HEK293 (cell line): ENCODE results near the gene PHYHD1.

ENCODE experiments used
- CTCF ChIA-PET: fragments of 350-600 bp; formaldehyde crosslinking; extraction: SDS; loops from one replicate; lab custom pipeline; 2021; ENCODE audit warnings: antibody characterized with exemption; lab: Yijun Ruan, JAX
- POLR2A ChIA-PET: fragments of 300-600 bp; formaldehyde crosslinking; extraction: SDS; loops from one replicate; lab custom pipeline; 2020; ENCODE audit warnings: antibody characterized with exemption, inconsistent platforms; lab: Yijun Ruan, JAX
- H3K27ac ChIP-seq: fragments of 200-500 bp; sonication (Bioruptor generic); 2 replicates; pipeline ENCODE4 v1.5.1; 2014; ENCODE audit warnings: low read depth, low read length, control low read depth, inconsistent platforms; ENCODE audit errors: extremely low read depth
- H3K36me3 ChIP-seq, 2 experiments: fragments of 200-500 bp in 1 of 2; sonication (Bioruptor generic) in 1 of 2; 1 replicate in 1 of 2; 2 replicates in 1 of 2; pipeline ENCODE4 v1.5.1; 2014 to 2017; ENCODE audit warnings: inconsistent platforms in 2 of 2, low read length in 2 of 2; ENCODE audit not compliant: control insufficient read depth in 2 of 2, insufficient read depth in 1 of 2
- H3K4me1 ChIP-seq: fragments of 200-500 bp; sonication (Bioruptor generic); 2 replicates; pipeline ENCODE4 v1.5.1; 2014; ENCODE audit warnings: mild to moderate bottlenecking, low read length, inconsistent platforms; ENCODE audit not compliant: control insufficient read depth, insufficient read depth
- H3K4me3 ChIP-seq: 2 replicates; pipeline ENCODE4 v1.5.1; 2011; ENCODE audit warnings: low read depth, mild to moderate bottlenecking, control low read depth, low read length, moderate library complexity
- H3K9me3 ChIP-seq: fragments of 200-500 bp; sonication (Bioruptor generic); 2 replicates; pipeline ENCODE4 v1.5.1; 2014; ENCODE audit warnings: low read depth, low read length, inconsistent platforms; ENCODE audit not compliant: control insufficient read depth, insufficient read depth
- GLIS1 ChIP-seq: fragments of 450-650 bp; formaldehyde crosslinking; IDR thresholded peaks from 2 replicates; pipeline ENCODE4 v1.5.1; 2016; ENCODE audit warnings: missing biosample characterization, missing genetic modification characterization
- IKZF3 ChIP-seq: fragments of 450-650 bp; IDR thresholded peaks from 2 replicates; pipeline ENCODE4 v1.5.0; 2018; ENCODE audit warnings: missing biosample characterization, mild to moderate bottlenecking, missing genetic modification characterization, moderate library complexity
- KLF8 ChIP-seq: fragments of 450-650 bp; formaldehyde crosslinking; IDR thresholded peaks from 2 replicates; pipeline ENCODE4 v1.5.1; 2016; ENCODE audit warnings: missing biosample characterization, missing genetic modification characterization
- MEIS1 ChIP-seq: sonication (generic); formaldehyde crosslinking; IDR thresholded peaks from 2 replicates; pipeline ENCODE4 v1.8.1; 2022; ENCODE audit warnings: missing genetic modification reagents, mild to moderate bottlenecking, borderline replicate concordance
- MYNN ChIP-seq: fragments of 450-650 bp; formaldehyde crosslinking; IDR thresholded peaks from 2 replicates; pipeline ENCODE4 v1.5.1; 2016; ENCODE audit warnings: missing biosample characterization, missing genetic modification characterization, borderline replicate concordance
- OSR2 ChIP-seq: fragments of 450-650 bp; formaldehyde crosslinking; IDR thresholded peaks from 2 replicates; pipeline ENCODE4 v1.5.1; 2016; ENCODE audit warnings: missing biosample characterization, missing genetic modification characterization
- PRDM10 ChIP-seq: fragments of 450-650 bp; formaldehyde crosslinking; IDR thresholded peaks from 2 replicates; pipeline ENCODE4 v1.5.1; 2016; ENCODE audit warnings: missing biosample characterization, missing genetic modification characterization
- PRDM6 ChIP-seq: fragments of 450-650 bp; formaldehyde crosslinking; IDR thresholded peaks from 2 replicates; pipeline ENCODE4 v1.5.1; 2017; ENCODE audit warnings: missing biosample characterization, missing genetic modification characterization
- SALL2 ChIP-seq: fragments of 450-650 bp; formaldehyde crosslinking; IDR thresholded peaks from 2 replicates; pipeline ENCODE4 v1.5.0; 2017; ENCODE audit warnings: missing biosample characterization, mild to moderate bottlenecking, missing genetic modification characterization, borderline replicate concordance
- SCRT1 ChIP-seq: fragments of 450-650 bp; formaldehyde crosslinking; IDR thresholded peaks from 2 replicates; pipeline ENCODE4 v1.5.1; 2016; ENCODE audit warnings: missing biosample characterization, missing genetic modification characterization, borderline replicate concordance
- SCRT2 ChIP-seq: fragments of 450-650 bp; formaldehyde crosslinking; IDR thresholded peaks from 2 replicates; pipeline ENCODE4 v1.5.1; 2016; ENCODE audit warnings: missing biosample characterization, missing genetic modification characterization
- SP2 ChIP-seq: fragments of 450-650 bp; formaldehyde crosslinking; IDR thresholded peaks from 2 replicates; pipeline ENCODE4 v1.5.1; 2016; ENCODE audit warnings: missing biosample characterization, missing genetic modification characterization
- ZBTB48 ChIP-seq: fragments of 450-650 bp; formaldehyde crosslinking; IDR thresholded peaks from 2 replicates; pipeline ENCODE4 v1.5.1; 2016; ENCODE audit warnings: missing biosample characterization, missing genetic modification characterization
- ZNF174 ChIP-seq: fragments of 450-650 bp; formaldehyde crosslinking; IDR thresholded peaks from 2 replicates; pipeline ENCODE4 v1.5.0; 2017; ENCODE audit warnings: missing biosample characterization, mild to moderate bottlenecking, missing genetic modification characterization
- ZNF184 ChIP-seq: fragments of 450-650 bp; IDR thresholded peaks from 2 replicates; pipeline ENCODE4 v1.5.1; 2018; ENCODE audit warnings: missing biosample characterization, mild to moderate bottlenecking, missing genetic modification characterization
- ZNF2 ChIP-seq: fragments of 450-650 bp; formaldehyde crosslinking; IDR thresholded peaks from 2 replicates; pipeline ENCODE4 v1.5.1; 2016; ENCODE audit warnings: missing biosample characterization, missing genetic modification characterization
- ZNF211 ChIP-seq: fragments of 450-650 bp; formaldehyde crosslinking; IDR thresholded peaks from 2 replicates; pipeline ENCODE4 v1.5.1; 2016; ENCODE audit warnings: low read depth, missing biosample characterization, missing genetic modification characterization
- ZNF341 ChIP-seq: fragments of 450-650 bp; formaldehyde crosslinking; IDR thresholded peaks from 2 replicates; pipeline ENCODE4; 2016; ENCODE audit warnings: low read depth, missing biosample characterization, missing genetic modification characterization
- ZNF362 ChIP-seq: fragments of 450-650 bp; formaldehyde crosslinking; IDR thresholded peaks from 2 replicates; pipeline ENCODE4 v1.5.1; 2016; ENCODE audit warnings: missing biosample characterization, missing genetic modification characterization
- ZNF366 ChIP-seq: fragments of 450-650 bp; formaldehyde crosslinking; conservative IDR thresholded peaks from 2 replicates; pipeline ENCODE4 v1.5.1; 2016; ENCODE audit warnings: missing biosample characterization, missing genetic modification characterization
- ZNF391 ChIP-seq: fragments of 450-650 bp; formaldehyde crosslinking; IDR thresholded peaks from 2 replicates; pipeline ENCODE4 v1.5.1; 2016; ENCODE audit warnings: low read depth, missing biosample characterization, missing genetic modification characterization, borderline replicate concordance
- ZNF473 ChIP-seq: fragments of 450-650 bp; formaldehyde crosslinking; IDR thresholded peaks from 2 replicates; pipeline ENCODE4 v1.5.1; 2017; ENCODE audit warnings: missing biosample characterization, missing genetic modification characterization
- ZNF548 ChIP-seq: fragments of 450-650 bp; formaldehyde crosslinking; IDR thresholded peaks from 2 replicates; pipeline ENCODE4 v1.5.1; 2016; ENCODE audit warnings: missing biosample characterization, missing genetic modification characterization
- ZNF555 ChIP-seq: fragments of 450-650 bp; formaldehyde crosslinking; conservative IDR thresholded peaks from 2 replicates; pipeline ENCODE4 v1.5.1; 2017; ENCODE audit warnings: missing biosample characterization, mild to moderate bottlenecking, missing genetic modification characterization, inconsistent platforms
- ZNF600 ChIP-seq: fragments of 450-650 bp; formaldehyde crosslinking; IDR thresholded peaks from 2 replicates; pipeline ENCODE4 v1.5.1; 2016; ENCODE audit warnings: missing biosample characterization, missing genetic modification characterization
- ZNF645 ChIP-seq: fragments of 450-650 bp; formaldehyde crosslinking; IDR thresholded peaks from 2 replicates; pipeline ENCODE4; 2016; ENCODE audit warnings: missing biosample characterization, missing genetic modification characterization
- ZNF76 ChIP-seq: fragments of 450-650 bp; formaldehyde crosslinking; IDR thresholded peaks from 2 replicates; pipeline ENCODE4; 2016; ENCODE audit warnings: low read depth, missing biosample characterization, missing genetic modification characterization, borderline replicate concordance
- ZNF785 ChIP-seq: fragments of 450-650 bp; formaldehyde crosslinking; IDR thresholded peaks from 2 replicates; pipeline ENCODE4 v1.5.1; 2016; ENCODE audit warnings: missing biosample characterization, missing genetic modification characterization
- ZSCAN18 ChIP-seq: fragments of 450-650 bp; formaldehyde crosslinking; IDR thresholded peaks from 2 replicates; pipeline ENCODE4 v1.5.1; 2016; ENCODE audit warnings: missing biosample characterization, missing genetic modification characterization

The PHYHD1 gene

GRCh38 chr9:128903871-128904620 is 16.7 kb upstream of the PHYHD1 start:
- ChIA-PET POLR2A (interaction anchor here (0.6 to 0.9 kb wide), 2 partner anchors 8 to 14 kb away, joined by 3 to 4 read pairs; no protein-coding TSS in a partner anchor), CTCF (interaction anchor here (0.6 kb wide), 1 partner anchor 114 kb away, joined by 3 read pairs; no protein-coding TSS in a partner anchor)
- no peak overlapping the region for H3K27ac ChIP-seq
- no peaks in the 10 kb centered on the region for H3K4me1 ChIP-seq
- no peaks in the 10 kb centered on the region for H3K9me3 ChIP-seq
- no peak overlapping the region for H3K4me3 ChIP-seq
- H3K36me3 ChIP-seq, result peaks cover 0 to 32% of the 10 kb centered on the region in 2 experiments; a peak in 1 of 3 replicates
- TF ChIP-seq ZNF184 (tag by site-specific recombination), result no peak
- TF ChIP-seq PRDM6 (tag by site-specific recombination), result peak; percentile 39; the same call in 1 of the 2 replicates
- no peak for TF ChIP-seq ZNF555 (tag by site-specific recombination)
- peak; percentile 90 for TF ChIP-seq GLIS1
- TF ChIP-seq ZNF548 (tag by site-specific recombination), result no peak
- TF ChIP-seq ZNF76 (tag by site-specific recombination), result no peak
- TF ChIP-seq ZNF341 (tag by site-specific recombination), result no peak
- no peak for TF ChIP-seq ZNF2
- no peak for TF ChIP-seq ZNF174 (tag by site-specific recombination)
- TF ChIP-seq SCRT2 (tag by site-specific recombination), result no peak
- TF ChIP-seq ZNF391 (tag by site-specific recombination), result no peak
- peak; percentile 27; the same call in 1 of the 2 replicates for TF ChIP-seq OSR2 (tag by site-specific recombination)
- no peak for TF ChIP-seq ZNF785 (tag by site-specific recombination)
- TF ChIP-seq ZNF645, result no peak
- no peak for TF ChIP-seq MEIS1
- no peak for TF ChIP-seq IKZF3 (tag by site-specific recombination)
- no peak for TF ChIP-seq SP2 (tag by site-specific recombination)
- TF ChIP-seq ZSCAN18, result no peak
- peak; percentile 85 for TF ChIP-seq PRDM10 (tag by site-specific recombination)
- TF ChIP-seq ZNF211 (tag by site-specific recombination), result no peak
- 0 out of 2 replicates have a peak, but pooled peaks have one; percentile 10 for TF ChIP-seq ZNF600 (tag by site-specific recombination)
- no peak for TF ChIP-seq SCRT1
- TF ChIP-seq MYNN, result peak; percentile 61
- TF ChIP-seq ZNF362 (tag by site-specific recombination), result peak; percentile 81
- TF ChIP-seq ZBTB48 (tag by site-specific recombination), result no peak
- no peak for TF ChIP-seq ZNF473 (tag by site-specific recombination)
- no peak for TF ChIP-seq SALL2 (tag by site-specific recombination)
- 0 out of 2 replicates have a peak, but pooled peaks have one; percentile 21 for TF ChIP-seq KLF8 (tag by site-specific recombination)
- TF ChIP-seq ZNF366 (tag by site-specific recombination), result peak; percentile 55
